ENCODE measurements around the gene ITPR3. TPM values are rescaled to one million over a fixed set of nuclear protein-coding genes. Genes with fewer than 3 reads are reported as not detected.

Gene ITPR3
- total RNA-seq, 2 experiments from 2014 or later: 42.6 to 42.9 TPM

DNA sequence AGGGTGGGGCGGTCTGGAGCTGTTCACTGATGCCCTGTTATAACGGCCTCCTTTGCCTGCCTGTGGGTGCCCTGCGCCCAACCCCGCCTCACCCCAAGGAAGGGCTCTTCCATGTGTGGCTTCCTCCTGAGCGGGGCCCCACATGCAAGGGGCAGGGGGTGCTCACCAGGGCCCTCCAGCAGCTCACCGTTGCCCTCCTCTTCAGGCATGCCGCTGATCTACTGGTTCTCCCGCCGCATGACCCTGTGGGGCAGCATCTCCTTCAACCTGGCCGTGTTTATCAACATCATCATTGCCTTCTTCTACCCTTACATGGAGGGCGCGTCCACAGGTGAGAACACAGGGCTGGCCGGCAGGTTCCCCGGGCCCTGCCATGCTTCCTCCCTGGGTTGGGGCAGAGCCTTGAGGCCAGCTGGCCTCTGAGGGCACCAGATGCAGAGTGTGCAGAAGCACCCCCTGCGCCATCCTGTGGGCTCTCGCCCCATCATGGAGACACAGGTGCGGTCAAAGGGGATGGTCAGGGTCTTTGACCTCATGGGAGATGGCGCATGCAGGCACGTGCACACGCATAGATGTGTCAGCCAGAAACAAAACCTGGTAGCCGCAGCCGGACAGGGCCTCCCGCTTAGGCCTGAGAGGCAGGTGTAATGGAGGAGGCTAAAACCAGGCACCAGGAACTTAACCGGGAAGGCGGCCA lies 67.5 kb downstream of the ITPR3 start:
- H3K4me1 Mint-ChIP-seq: peaks cover 30% of the 10 kb centered on the region
- H3K36me3 Mint-ChIP-seq (ENCODE audit: low read depth): peaks cover 75% of the 10 kb centered on the region
- ChIA-PET CTCF (interaction anchor here (0.6 kb wide), 1 partner anchor 772 kb away, joined by 4 read pairs; no protein-coding TSS in a partner anchor), POLR2A (no interaction called here)
- intact Hi-C loops (cut with DNase I, micrococcal nuclease): no loop called here
- H3K27ac Mint-ChIP-seq: no peak overlapping the region
- no peak overlapping the region for H3K4me3 Mint-ChIP-seq
- ATAC-seq: no peak
- no peaks in the 10 kb centered on the region for H3K9me3 Mint-ChIP-seq (ENCODE audit: low read depth)
- no peak for DNase-seq
- no peaks in the 10 kb centered on the region for H3K27me3 Mint-ChIP-seq

DNA sequence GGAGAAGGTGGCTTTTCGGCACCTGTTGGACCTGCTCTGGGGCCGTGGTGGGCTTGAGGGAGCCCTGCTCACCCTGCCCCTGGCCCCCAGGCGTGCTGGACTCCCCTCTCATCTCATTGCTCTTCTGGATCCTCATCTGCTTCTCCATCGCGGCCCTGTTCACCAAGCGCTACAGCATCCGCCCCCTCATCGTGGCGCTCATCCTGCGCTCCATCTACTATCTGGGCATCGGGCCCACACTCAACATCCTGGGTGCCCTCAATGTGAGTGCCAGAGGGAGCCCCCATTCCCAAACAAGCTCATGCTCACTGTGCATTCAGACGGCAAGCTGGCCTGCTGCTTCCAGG lies 68.0 kb downstream of the ITPR3 start:
- Mint-ChIP-seq H3K36me3 (ENCODE audit: low read depth) (peaks cover 72% of the 10 kb centered on the region), H3K27me3 (no peaks in the 10 kb centered on the region), H3K4me1 (peaks cover 32% of the 10 kb centered on the region), H3K27ac (no peak overlapping the region), H3K9me3 (ENCODE audit: low read depth) (no peaks in the 10 kb centered on the region), H3K4me3 (no peak overlapping the region)
- DNase-seq: no peak
- no peak for ATAC-seq
- intact Hi-C loops (cut with DNase I, micrococcal nuclease): no loop called here
- ChIA-PET CTCF (no interaction called here), POLR2A (no interaction called here)

DNA sequence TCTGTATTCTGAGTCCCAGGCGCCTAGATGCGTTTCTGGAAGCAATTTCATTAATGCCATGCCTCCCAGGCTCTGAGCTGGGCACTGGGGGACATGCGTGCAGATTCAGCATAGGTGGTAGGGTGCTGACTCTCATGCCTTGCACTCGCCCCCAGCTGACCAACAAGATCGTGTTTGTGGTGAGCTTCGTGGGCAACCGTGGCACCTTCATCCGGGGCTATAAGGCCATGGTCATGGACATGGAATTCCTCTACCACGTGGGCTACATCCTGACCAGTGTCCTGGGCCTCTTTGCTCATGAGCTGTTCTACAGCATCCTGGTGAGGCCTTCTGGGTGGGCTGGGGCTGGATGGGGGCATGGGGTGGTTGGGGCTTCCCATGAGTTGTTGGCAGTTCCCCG lies 68.8 kb downstream of the ITPR3 start:
- no peak for DNase-seq
- no peak for ATAC-seq
- POLR2A ChIA-PET: no interaction called here
- no peaks in the 10 kb centered on the region for H3K9me3 Mint-ChIP-seq (ENCODE audit: low read depth)
- no peak overlapping the region for H3K4me3 Mint-ChIP-seq
- peaks cover 69% of the 10 kb centered on the region for H3K36me3 Mint-ChIP-seq (ENCODE audit: low read depth)
- CTCF ChIA-PET: interaction anchor here (0.7 to 2.4 kb wide), 2 partner anchors 11 to 31 kb away, joined by 3 to 14 read pairs; no protein-coding TSS in a partner anchor
- H3K4me1 Mint-ChIP-seq: peaks cover 39% of the 10 kb centered on the region
- no peak overlapping the region for H3K27ac Mint-ChIP-seq
- H3K27me3 Mint-ChIP-seq: no peaks in the 10 kb centered on the region
- intact Hi-C loops (cut with DNase I, micrococcal nuclease): loop anchor here in 1 of 2 experiments (5.0 kb wide), 1 partner anchor 238 kb away; the partner anchor contains the start of gene ZBTB9

DNA sequence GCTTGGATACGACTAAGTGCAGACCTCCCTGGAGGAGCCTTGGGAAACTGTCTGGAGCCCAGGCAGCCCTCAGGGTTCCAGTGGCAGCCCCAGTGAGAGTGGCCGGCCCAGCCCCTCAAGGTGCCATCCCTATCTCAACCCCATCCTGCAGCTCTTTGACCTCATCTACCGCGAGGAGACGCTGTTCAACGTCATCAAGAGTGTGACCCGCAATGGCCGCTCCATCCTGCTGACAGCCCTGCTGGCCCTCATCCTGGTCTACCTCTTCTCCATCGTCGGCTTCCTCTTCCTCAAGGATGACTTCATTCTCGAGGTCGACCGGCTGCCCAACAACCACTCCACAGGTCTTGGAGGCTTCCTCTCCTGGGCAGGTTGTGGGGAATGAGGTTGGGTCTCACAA lies 69.6 kb downstream of the ITPR3 start:
- DNase-seq (no peak), ATAC-seq (no peak)
- Mint-ChIP-seq H3K36me3 (ENCODE audit: low read depth) (peaks cover 66% of the 10 kb centered on the region), H3K4me1 (peaks cover 48% of the 10 kb centered on the region), H3K27ac (peak overlapping the region; percentile 27), H3K9me3 (ENCODE audit: low read depth) (no peaks in the 10 kb centered on the region), H3K4me3 (no peak overlapping the region), H3K27me3 (no peaks in the 10 kb centered on the region)
- POLR2A ChIA-PET: no interaction called here
- CTCF ChIA-PET: interaction anchor here (0.8 to 2.4 kb wide), 3 partner anchors 10 to 270 kb away, joined by 3 to 14 read pairs (median 3); no protein-coding TSS in a partner anchor
- intact Hi-C loops (cut with DNase I, micrococcal nuclease): loop anchor here in 1 of 2 experiments (5.0 kb wide), 1 partner anchor 238 kb away; the partner anchor contains the start of gene ZBTB9

DNA sequence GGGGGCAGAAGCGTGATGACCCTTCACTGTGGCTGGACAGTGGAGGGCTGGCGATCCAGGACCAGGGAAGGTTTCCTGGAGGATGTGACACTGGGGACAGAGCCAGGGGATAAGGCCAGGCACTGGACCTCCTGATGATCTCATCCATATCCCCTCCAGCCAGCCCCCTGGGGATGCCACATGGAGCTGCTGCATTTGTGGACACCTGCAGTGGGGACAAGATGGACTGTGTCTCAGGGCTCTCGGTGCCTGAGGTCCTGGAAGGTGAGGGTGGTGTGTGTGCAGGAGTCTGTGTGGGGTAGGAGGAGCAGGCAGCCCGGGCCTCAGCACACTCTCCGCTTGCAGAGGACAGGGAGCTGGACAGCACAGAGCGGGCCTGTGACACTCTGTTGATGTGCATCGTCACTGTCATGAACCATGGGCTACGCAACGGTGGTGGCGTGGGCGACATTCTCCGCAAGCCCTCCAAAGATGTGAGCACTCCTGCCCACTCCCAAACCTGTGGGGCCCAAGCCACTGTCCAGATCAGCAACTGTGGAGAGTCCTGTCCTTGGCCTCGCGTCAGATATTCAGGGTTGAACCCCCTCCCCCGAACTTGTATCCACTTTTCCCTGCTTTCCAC lies 70.4 kb downstream of the ITPR3 start:
- intact Hi-C loops (cut with DNase I, micrococcal nuclease): loop anchor here in 1 of 2 experiments (5.0 kb wide), 1 partner anchor 239 kb away; the partner anchor contains the start of gene ZBTB9
- ChIA-PET POLR2A (interaction anchor here (0.5 kb wide), 1 partner anchor 11 kb away, joined by 4 read pairs; no protein-coding TSS in a partner anchor), CTCF (interaction anchor here (0.8 to 2.4 kb wide), 3 partner anchors 9 to 270 kb away, joined by 3 to 14 read pairs (median 3); no protein-coding TSS in a partner anchor)
- no peak overlapping the region for H3K4me3 Mint-ChIP-seq
- H3K4me1 Mint-ChIP-seq: peaks cover 56% of the 10 kb centered on the region
- ATAC-seq (no peak), DNase-seq (no peak)
- H3K27ac Mint-ChIP-seq: peak overlapping the region; percentile 23
- peaks cover 67% of the 10 kb centered on the region for H3K36me3 Mint-ChIP-seq (ENCODE audit: low read depth)
- H3K9me3 Mint-ChIP-seq (ENCODE audit: low read depth): no peaks in the 10 kb centered on the region
- no peaks in the 10 kb centered on the region for H3K27me3 Mint-ChIP-seq

DNA sequence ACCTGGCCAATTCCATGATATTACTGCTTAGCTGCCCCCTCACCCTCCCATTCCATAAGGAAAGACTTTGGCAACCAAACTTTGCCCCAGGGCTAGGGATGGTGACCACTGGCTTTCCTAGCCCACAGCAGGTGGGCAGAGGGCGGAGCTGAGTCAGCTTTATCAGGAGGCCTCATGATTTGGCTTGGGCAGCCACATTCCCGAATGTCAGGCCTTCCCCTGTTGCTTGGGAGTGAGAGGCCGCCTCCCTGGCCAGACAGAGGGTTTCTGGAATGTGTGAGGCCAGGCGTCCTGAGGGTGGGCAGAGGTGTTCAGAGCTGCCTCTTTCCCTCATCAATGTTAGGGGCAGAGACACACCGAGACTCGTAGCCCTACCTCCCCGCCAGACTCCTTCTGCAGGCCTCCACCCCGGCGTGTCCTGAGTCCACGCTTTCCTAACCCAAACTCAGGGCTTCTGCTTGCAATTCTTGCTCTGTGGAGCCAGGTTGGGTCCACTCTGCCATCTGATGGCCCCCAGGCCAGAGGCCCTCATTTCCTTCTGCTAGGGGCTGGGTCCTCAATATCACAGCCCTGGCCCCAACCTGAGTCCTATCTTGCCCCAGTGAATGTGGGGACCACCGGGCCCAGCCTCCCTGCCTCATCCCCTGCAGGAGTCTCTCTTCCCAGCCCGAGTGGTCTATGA lies 71.1 kb downstream of the ITPR3 start:
- ChIA-PET POLR2A (no interaction called here), CTCF (interaction anchor here (0.8 to 2.7 kb wide), 4 partner anchors 9 to 102 kb away, joined by 3 to 14 read pairs (median 6); partner anchors contain the start of gene UQCC2)
- Mint-ChIP-seq H3K27me3 (no peaks in the 10 kb centered on the region), H3K4me1 (peaks cover 63% of the 10 kb centered on the region), H3K9me3 (ENCODE audit: low read depth) (no peaks in the 10 kb centered on the region), H3K4me3 (no peak overlapping the region), H3K27ac (peak overlapping the region; percentile 87), H3K36me3 (ENCODE audit: low read depth) (peaks cover 71% of the 10 kb centered on the region)
- intact Hi-C loops (cut with DNase I, micrococcal nuclease): loop anchor here in 1 of 2 experiments (5.0 kb wide), 1 partner anchor 240 kb away; the partner anchor contains the start of gene ZBTB9
- DNase-seq: no peak
- ATAC-seq: no peak

DNA sequence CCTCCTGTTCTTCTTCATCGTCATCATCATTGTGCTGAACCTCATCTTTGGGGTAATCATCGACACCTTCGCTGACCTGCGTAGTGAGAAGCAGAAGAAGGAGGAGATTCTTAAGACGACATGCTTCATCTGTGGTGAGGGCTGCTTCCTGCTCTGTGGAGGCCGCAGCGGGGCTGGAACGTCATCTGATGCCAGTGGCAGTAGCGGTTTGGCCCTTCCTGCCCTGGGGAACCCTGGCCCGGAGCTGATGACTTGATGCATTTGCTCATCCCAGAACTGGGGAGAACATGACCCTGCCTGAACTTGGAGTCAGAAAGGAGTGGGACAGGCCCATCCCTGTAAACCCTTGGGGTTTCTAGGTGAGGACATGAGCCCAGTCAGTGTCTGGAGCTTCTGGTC lies 71.6 kb downstream of the ITPR3 start:
- ChIA-PET CTCF (interaction anchor here (0.7 to 2.7 kb wide), 4 partner anchors 9 to 1652 kb away, joined by 3 to 8 read pairs (median 3); partner anchors contain the start of gene UQCC2), POLR2A (no interaction called here)
- H3K27ac Mint-ChIP-seq: peak overlapping the region; percentile 87
- DNase-seq (peak; percentile 83), ATAC-seq (peak; percentile 63)
- H3K27me3 Mint-ChIP-seq: no peaks in the 10 kb centered on the region
- H3K4me1 Mint-ChIP-seq: peaks cover 68% of the 10 kb centered on the region
- H3K36me3 Mint-ChIP-seq (ENCODE audit: low read depth): peaks cover 73% of the 10 kb centered on the region
- intact Hi-C loops (cut with DNase I, micrococcal nuclease): loop anchor here in 1 of 2 experiments (5.0 kb wide), 1 partner anchor 240 kb away; the partner anchor contains the start of gene ZBTB9
- H3K9me3 Mint-ChIP-seq (ENCODE audit: low read depth): no peaks in the 10 kb centered on the region
- H3K4me3 Mint-ChIP-seq: no peak overlapping the region

DNA sequence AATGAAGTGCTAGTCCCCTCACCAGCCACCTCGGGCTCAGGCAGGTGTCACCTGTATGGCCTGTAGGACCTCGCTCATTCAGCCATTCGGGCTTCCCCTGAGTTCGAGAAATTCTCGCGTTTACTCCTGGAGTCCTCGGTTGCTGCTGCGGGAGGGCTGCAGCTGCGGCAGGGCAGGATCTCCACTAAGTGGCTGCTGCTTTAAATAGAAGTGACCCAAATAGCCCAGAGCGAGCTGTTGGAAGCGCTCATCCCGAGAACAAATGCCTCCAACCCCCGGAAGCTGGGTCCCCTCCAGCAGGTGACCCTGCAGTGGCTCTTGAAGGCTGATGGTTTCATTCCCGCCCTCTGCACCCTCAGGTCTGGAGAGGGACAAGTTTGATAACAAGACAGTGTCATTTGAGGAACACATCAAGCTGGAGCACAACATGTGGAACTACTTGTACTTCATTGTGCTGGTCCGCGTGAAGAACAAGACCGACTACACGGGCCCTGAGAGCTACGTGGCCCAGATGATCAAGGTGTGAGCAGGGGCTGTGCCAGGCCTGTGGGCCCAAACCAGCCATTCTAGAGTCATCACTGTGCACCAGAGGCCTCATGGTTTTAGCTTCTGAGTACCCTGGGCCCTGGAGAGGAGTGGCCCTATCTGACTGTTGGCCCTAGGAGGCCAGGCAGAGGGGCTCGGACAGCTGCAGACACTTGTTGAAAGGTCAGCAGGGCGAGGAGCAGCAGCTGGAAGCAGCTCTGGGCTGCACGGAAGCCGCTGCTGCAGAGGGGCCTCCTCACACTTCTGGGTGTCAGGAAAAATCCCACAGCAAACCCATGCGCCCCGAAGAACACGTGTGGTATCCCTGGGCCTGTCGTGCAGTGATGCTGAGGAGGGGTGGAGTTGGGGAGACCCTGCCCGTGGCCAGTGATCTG lies 72.3 kb downstream of the ITPR3 start:
- no peak overlapping the region for H3K4me3 Mint-ChIP-seq
- DNase-seq (no peak), ATAC-seq (no peak)
- POLR2A ChIA-PET: interaction anchor here (0.6 kb wide), 1 partner anchor 121 kb away, joined by 3 read pairs; no protein-coding TSS in a partner anchor
- peak overlapping the region; percentile 87 for H3K27ac Mint-ChIP-seq
- no peaks in the 10 kb centered on the region for H3K9me3 Mint-ChIP-seq (ENCODE audit: low read depth)
- H3K4me1 Mint-ChIP-seq: peaks cover 74% of the 10 kb centered on the region
- CTCF ChIA-PET: interaction anchor here (0.6 to 2.7 kb wide), 9 partner anchors 8 to 1652 kb away, joined by 3 to 8 read pairs (median 3); partner anchors contain the start of gene UQCC2
- intact Hi-C loops (cut with DNase I, micrococcal nuclease): loop anchor here in 1 of 2 experiments (5.0 kb wide), 1 partner anchor 241 kb away; the partner anchor contains the start of gene ZBTB9
- H3K27me3 Mint-ChIP-seq: no peaks in the 10 kb centered on the region
- peaks cover 71% of the 10 kb centered on the region for H3K36me3 Mint-ChIP-seq (ENCODE audit: low read depth)

DNA sequence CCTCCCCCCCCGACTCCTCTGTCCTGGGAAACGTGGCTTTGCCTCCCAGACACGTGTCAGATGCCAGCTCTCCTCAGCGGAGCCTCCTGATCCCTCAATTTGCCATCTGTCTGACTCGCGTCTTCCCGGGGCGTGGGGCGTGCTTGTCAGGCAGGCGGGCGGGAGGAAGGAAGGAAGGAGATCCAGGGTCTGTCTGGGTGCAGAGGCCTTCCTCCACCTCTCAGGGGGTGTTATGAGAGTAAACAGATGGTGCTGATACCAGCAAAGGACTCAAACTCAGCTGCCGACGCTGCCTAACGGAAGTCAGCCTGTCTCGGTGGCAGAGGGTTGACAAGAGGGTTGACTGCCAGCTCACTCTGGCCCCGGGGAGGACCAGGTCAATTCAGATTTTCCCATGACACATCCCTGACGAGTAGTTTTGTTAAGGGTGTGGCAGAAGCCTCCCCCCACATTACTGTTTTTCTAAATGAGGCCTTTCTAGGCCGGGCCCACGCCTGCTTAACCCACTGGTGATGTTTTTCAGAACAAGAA lies 73.3 kb downstream of the ITPR3 start:
- intact Hi-C loops (cut with DNase I, micrococcal nuclease): loop anchor here in 1 of 2 experiments (5.0 kb wide), 1 partner anchor 242 kb away; the partner anchor contains the start of gene ZBTB9
- peak; percentile 83 for ATAC-seq
- ChIA-PET CTCF (interaction anchor here (0.7 to 2.7 kb wide), 8 partner anchors 11 to 489 kb away, joined by 3 to 8 read pairs (median 4); partner anchors contain the start of gene UQCC2), POLR2A (interaction anchor here (1.2 kb wide), 1 partner anchor 17 kb away, joined by 3 read pairs; no protein-coding TSS in a partner anchor)
- H3K4me1 Mint-ChIP-seq: peaks cover 83% of the 10 kb centered on the region
- H3K27ac Mint-ChIP-seq: peak overlapping the region; percentile 84
- H3K27me3 Mint-ChIP-seq: no peaks in the 10 kb centered on the region
- peaks cover 64% of the 10 kb centered on the region for H3K36me3 Mint-ChIP-seq (ENCODE audit: low read depth)
- H3K4me3 Mint-ChIP-seq: peak overlapping the region; percentile 2
- DNase-seq: peak; percentile 86
- no peaks in the 10 kb centered on the region for H3K9me3 Mint-ChIP-seq (ENCODE audit: low read depth)

DNA sequence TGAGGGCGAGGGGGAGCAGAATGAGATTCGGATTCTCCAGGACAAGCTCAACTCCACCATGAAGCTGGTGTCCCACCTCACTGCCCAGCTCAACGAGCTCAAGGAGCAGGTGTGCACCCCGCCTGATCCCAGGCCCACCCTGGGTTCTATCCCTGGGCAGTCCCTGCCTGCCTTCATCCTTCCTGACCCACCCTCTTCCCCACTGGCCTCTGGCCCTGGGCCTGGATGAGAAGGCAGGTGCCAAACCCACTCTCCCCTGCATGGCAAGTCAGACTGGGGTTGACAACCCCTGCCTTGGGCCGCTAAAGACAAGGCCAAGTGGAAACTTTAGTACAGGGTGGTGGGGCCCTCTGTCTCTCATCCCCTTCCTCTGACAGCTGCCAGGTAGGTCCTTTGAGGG lies 73.9 kb downstream of the ITPR3 start:
- DNase-seq (no peak), ATAC-seq (no peak)
- Mint-ChIP-seq H3K27ac (peak overlapping the region; percentile 84), H3K4me3 (peak overlapping the region; percentile 2), H3K27me3 (no peaks in the 10 kb centered on the region), H3K36me3 (ENCODE audit: low read depth) (peaks cover 61% of the 10 kb centered on the region), H3K4me1 (peaks cover 84% of the 10 kb centered on the region), H3K9me3 (ENCODE audit: low read depth) (no peaks in the 10 kb centered on the region)
- intact Hi-C loops (cut with DNase I, micrococcal nuclease): loop anchor here in 1 of 2 experiments (5.0 kb wide), 1 partner anchor 243 kb away; the partner anchor contains the start of gene ZBTB9
- ChIA-PET POLR2A (interaction anchor here (1.2 kb wide), 1 partner anchor 16 kb away, joined by 3 read pairs; no protein-coding TSS in a partner anchor), CTCF (interaction anchor here (0.7 to 1.7 kb wide), 7 partner anchors 10 to 490 kb away, joined by 3 to 4 read pairs (median 3); no protein-coding TSS in a partner anchor)

All from activated CD4-positive, alpha-beta T cell treated with anti-CD3 and anti-CD28 coated beads for 36 hours (primary cell).